HUDEP-2 (cell line): ENCODE data around the gene CLPTM1L.
"Not testable (repeated sequence)": the region's sequence is repeated elsewhere in the genome, so short reads cannot be mapped to it uniquely, and the experiment has no call there.

Experiments used
- DNase-seq, 76 experiments: peaks; one replicate each; lab custom pipeline; 2025; ENCODE audit not compliant: unreplicated experiment in 76 of 76; lab: John Stamatoyannopoulos, UW

Gene CLPTM1L

DNA sequence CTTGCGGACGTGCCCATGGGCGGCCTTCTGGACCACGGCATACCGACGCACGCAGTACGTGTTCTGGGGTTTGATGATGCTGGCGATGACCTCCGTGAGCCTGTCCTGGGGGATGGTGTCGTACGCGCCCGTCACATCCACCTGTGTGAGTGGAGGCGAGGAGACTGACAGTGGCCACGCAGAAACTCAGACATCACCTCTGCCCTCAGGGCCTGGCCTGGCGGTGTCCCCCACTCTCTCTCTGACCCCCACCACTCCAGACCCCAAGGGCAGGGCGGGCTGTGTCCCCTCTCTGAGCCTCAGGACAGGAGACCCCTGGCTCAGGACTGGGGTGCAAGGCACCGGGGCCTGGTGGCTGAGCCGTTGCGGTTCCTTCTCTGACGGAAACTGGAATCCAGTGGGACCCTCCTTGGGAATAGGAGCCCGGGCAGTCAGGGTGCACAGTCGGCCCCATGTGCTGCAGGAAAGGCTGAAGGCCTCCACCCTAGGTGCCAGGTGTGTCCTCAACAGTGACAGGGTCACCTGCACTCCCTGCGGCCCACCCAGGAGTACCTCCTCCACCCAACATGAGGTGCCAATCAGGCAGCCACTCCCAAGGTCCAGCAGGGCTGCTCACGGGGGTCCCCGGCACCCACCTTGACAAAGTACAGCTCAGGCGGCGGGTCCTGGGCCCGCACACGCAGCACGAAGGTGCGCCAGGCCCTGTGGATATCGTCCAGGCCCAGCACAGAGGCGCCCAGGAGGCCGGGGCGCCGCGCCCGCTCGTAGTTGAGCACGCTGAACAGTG lies 66.0 kb downstream of the CLPTM1L start:
- DNase-seq = no peak

DNA sequence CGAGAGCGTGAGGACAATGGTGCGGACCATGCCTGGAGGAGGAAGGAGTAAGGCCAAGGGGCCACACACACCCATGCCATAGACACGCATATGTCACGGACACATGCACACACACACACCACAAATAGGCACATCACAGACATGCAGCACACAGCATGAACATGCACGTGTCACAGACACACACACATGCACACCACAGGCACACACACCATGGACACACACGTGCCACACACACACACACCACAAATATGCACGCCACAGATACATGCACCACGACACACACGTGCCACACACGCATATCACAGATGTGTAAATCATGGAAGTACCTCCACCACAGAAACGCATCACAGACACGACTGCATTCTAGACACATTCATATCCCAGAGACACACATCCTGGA lies 66.7 kb downstream of the CLPTM1L start:
- DNase-seq = no peak

DNA sequence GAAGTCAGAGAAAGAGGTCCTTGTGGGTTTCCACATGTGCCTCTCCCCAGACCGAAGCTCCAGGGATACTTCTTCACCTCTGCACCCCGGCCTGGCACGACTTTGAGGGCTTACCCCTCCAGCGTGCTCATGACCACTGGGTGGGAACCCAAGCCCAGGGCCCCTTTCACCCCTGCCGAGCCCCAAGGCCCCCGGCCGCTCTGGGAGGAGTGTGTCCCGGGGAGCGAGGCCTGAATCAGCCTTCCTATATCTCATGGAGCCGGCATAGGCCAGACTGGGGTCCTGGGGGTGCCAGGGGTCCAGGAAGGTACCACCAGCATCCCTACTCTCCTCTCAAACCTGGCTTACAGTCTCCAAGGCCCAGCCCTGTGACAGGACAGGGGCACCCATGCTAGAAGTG lies 67.1 kb downstream of the CLPTM1L start:
- no peak for DNase-seq

DNA sequence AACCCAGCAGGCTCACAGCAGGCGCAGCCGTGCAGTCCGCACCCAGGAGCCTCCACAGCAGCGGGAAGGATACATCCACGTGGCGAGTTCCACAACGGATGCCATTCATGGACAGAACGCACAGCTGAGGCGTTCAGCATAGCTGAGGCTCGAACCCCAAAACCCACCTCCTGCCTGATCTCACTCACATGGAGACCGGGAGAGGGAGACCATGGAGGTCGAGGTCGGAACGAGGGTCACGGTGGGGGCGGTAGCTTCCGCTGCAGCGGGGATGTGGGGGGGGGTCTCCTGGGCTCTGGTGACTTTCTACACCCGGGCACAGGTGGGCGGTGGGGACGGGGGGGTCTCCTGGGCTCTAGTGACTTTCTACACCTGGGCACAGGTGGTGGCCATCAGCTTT lies 67.6 kb downstream of the CLPTM1L start:
- DNase-seq = no peak

GRCh38 chr5:1276930-1277329 lies 68.0 kb downstream of the CLPTM1L start:
- no peak for DNase-seq

GRCh38 chr5:1275397-1276391 lies 69.2 kb downstream of the CLPTM1L start:
- not testable (repeated sequence) for DNase-seq

DNA sequence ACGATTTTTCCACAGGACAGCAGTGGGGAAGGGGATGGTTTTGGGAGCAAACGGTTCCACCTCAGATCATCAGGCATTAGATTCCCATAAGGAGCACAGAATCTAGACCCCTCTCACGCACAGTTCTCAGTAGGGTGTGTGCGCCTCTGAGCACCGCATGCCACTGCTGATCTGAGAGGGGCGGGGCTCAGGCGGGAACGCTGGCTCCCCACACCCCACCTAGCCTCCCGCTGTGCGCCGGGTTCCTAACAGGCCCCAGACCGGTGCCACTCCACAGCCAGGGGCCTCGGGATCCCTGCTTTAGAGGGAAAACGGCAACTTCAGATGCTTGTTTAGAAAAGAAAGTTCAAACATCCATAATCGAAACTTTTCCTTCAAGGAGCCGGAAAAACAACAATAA lies 70.4 kb downstream of the CLPTM1L start:
- DNase-seq = no peak

- no peak for DNase-seq
Observed at GRCh38 chr5:1273745-1274144, 71.2 kb downstream of the CLPTM1L start.

- no peak for DNase-seq
Observed at GRCh38 chr5:1272201-1272600, 72.7 kb downstream of the CLPTM1L start.

GRCh38 chr5:1270933-1271914 lies 73.7 kb downstream of the CLPTM1L start:
- no peak for DNase-seq

- no peak for DNase-seq
Observed at GRCh38 chr5:1270426-1270825, 74.5 kb downstream of the CLPTM1L start.

- no peak for DNase-seq
Observed at GRCh38 chr5:1268666-1269065, 76.2 kb downstream of the CLPTM1L start.

- DNase-seq = no peak
Observed at GRCh38 chr5:1268056-1268455, 76.8 kb downstream of the CLPTM1L start.
